H1 (cell line): ENCODE measurements around the gene MFGE8. TPM values are rescaled to one million over a fixed set of nuclear protein-coding genes. Genes with fewer than 3 reads are reported as not detected.

Experiments used
- BACH1 ChIP-seq: IDR thresholded peaks from 2 replicates; pipeline ENCODE4 v1.6.1; 2012; ENCODE audit warnings: low read length, improper control_type of control experiment
- BRCA1 ChIP-seq: IDR thresholded peaks from 2 replicates; pipeline ENCODE4 v1.6.1; 2012; ENCODE audit warnings: low read depth, low read length, improper control_type of control experiment
- RNF2 ChIP-seq: fragments of 200-900, 300-1000 bp; sonication (generic); IDR thresholded peaks from 2 replicates; pipeline ENCODE4 v1.7.1; 2016; ENCODE audit warnings: borderline replicate concordance, low read depth, mild to moderate bottlenecking, antibody characterized with exemption, low read length; ENCODE audit not compliant: poor library complexity, severe bottlenecking; ENCODE audit errors: missing control alignments
- polyA plus RNA-seq, 7 experiments: library from polyadenylated mRNA; depleted of rRNA in 3 of 7; stranded (reverse) in 5 of 7; unstranded in 2 of 7; fragments of >200 nt in 5 of 7; fragments of 200-250 nt in 2 of 7; gene quantifications; 1 replicate in 5 of 7; 2 replicates in 1 of 7; 4 replicates in 1 of 7; pipeline versions ENCODE4 v1.2.1 to v1.2.3, GENCODE V29; 2011 to 2013; ENCODE audit warnings: missing spikeins in 2 of 7, mixed read lengths in 2 of 7
- total RNA-seq: library from RNA; stranded (reverse); fragmentation: NEBNext Ultra II Directional; extraction: Animal tissue kit (Norgen Biotek cat#: 25700); gene quantifications from 2 replicates; pipeline ENCODE4 v1.2.1, GENCODE V29; 2021

MFGE8 gene
- total and polyA plus RNA-seq, 2 of the 8 experiments (the other 6 are each of a cell fraction or from before 2014, with no cell fraction given) = 1,237 to 2,117 TPM

- TF ChIP-seq RNF2 (no peak), BACH1 (no peak), BRCA1 (no peak)
- TF ChIP-seq, all 59 proteins: peak for 0
Observed at GRCh38 chr15:88874684-88875083, 38.5 kb downstream of the MFGE8 start (continued).
